Measurements from ENCODE around the gene CCDC61.

The CCDC61 gene

DNA sequence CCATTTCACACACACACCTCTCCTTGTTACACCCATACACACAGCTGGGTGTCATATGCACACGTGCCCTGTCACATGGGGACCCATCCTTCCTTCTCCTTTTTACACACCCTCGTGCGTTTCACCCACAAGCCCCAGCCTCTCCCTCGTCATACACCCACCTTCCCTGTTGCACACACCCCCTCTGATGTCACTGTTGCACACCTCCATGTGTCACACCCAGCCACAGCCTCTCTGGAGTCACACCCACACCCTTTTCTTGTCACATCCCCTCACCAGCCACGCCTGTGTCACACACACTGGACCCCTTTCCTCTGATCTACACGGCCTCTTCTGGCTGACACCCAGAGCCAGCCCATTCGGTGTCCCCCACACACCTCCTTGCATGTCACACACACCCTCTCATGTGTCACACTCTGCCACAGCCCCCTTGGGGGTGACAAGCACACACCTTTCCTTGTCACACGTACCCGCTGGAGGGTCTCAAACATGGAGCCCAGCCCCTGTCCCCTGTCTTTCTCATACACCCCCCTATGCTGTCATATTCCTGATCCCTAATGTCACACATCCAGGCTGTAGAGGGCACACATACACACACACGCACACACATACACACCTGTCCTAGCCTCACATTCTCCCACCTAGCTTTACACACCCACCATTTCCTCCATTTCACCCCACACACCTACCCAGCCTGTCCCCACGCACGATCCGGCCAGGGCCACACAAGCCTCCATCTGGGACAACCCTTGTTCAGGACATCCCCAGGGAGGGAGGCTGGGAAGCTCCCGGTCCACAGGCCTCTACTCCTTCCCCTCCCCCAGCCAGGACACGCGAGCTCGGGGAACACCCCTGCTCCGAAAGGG lies 23.0 kb upstream of the CCDC61 start:
- TF ChIP-seq, protein P1, sequence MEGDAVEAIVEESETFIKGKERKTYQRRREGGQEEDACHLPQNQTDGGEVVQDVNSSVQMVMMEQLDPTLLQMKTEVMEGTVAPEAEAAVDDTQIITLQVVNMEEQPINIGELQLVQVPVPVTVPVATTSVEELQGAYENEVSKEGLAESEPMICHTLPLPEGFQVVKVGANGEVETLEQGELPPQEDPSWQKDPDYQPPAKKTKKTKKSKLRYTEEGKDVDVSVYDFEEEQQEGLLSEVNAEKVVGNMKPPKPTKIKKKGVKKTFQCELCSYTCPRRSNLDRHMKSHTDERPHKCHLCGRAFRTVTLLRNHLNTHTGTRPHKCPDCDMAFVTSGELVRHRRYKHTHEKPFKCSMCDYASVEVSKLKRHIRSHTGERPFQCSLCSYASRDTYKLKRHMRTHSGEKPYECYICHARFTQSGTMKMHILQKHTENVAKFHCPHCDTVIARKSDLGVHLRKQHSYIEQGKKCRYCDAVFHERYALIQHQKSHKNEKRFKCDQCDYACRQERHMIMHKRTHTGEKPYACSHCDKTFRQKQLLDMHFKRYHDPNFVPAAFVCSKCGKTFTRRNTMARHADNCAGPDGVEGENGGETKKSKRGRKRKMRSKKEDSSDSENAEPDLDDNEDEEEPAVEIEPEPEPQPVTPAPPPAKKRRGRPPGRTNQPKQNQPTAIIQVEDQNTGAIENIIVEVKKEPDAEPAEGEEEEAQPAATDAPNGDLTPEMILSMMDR (IDR thresholded peaks at IDR 0.05; ENCODE audit: low read depth, low read length), result no peak
- TF ChIP-seq EZH2phosphoT487 (IDR thresholded peaks at IDR 0.05; ENCODE audit: low read depth), result no peak
- Histone ChIP-seq H3K27ac (ENCODE audit: low read length) (no peak overlapping the region), H3K79me2 (ENCODE audit: low read length) (no peaks in the 10 kb centered on the region), H3K27me3 (ENCODE audit: low read depth, low read length) (peaks cover 32% of the 10 kb centered on the region; the same call in 1 of the 2 replicates), H3K9me3 (ENCODE audit: insufficient read depth, low read length) (no peaks in the 10 kb centered on the region), H3K4me2 (ENCODE audit: low read length) (peak overlapping the region; percentile 9), H3K36me3 (replicated peaks; ENCODE audit: low read depth, low read length) (no peaks in the 10 kb centered on the region), H2AFZ (ENCODE audit: low read depth, low read length) (no peak overlapping the region; the same call in 1 of the 2 replicates), H3K4me1 (ENCODE audit: low read length) (peaks cover 5% of the 10 kb centered on the region), H3K9ac (ENCODE audit: low read length) (no peak overlapping the region), H3K4me3 (ENCODE audit: low read length) (no peak overlapping the region), H4K20me1 (ENCODE audit: insufficient read depth, low read length) (no peaks in the 10 kb centered on the region)

DNA sequence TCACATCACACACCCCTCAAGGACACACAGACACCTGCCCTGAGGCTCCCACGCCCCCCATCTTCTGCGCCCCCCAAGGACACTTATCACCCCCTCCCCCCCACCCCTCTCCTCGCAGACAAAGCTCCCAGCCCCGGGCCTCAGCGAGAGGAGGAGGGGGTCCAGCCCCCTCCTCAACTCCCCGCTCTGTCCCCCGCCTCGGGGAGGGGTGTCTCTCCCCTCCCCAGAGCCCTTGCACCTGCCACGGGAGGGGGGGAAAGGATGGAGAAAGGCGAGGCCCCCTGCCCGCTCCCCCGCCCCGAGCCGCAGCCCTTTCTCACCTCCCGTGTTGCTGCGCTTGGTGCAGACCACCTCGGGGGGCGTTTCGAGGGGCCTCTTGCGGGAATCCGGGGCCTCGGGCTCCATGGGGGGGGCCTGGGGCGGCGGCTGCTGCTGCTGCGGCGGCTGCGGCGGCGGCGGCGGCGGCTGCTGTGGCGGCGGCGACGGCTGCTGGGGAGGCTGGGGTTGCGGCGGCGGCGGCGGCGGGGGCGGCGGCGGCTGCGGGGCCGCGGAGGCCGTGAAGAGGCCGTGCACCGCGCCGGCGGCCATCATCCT lies 22.2 kb upstream of the CCDC61 start:
- H3K27me3 ChIP-seq (ENCODE audit: low read depth, low read length), result peaks cover 30% of the 10 kb centered on the region
- TF ChIP-seq EZH2phosphoT487 (IDR thresholded peaks at IDR 0.05; ENCODE audit: low read depth), result no peak
- TF ChIP-seq, protein P1 (IDR thresholded peaks at IDR 0.05; ENCODE audit: low read depth, low read length), result no peak
- H3K9me3 ChIP-seq (ENCODE audit: insufficient read depth, low read length), result no peaks in the 10 kb centered on the region
- no peak overlapping the region for H3K27ac ChIP-seq (ENCODE audit: low read length)
- no peaks in the 10 kb centered on the region for H3K36me3 ChIP-seq (replicated peaks; ENCODE audit: low read depth, low read length)
- no peaks in the 10 kb centered on the region for H3K79me2 ChIP-seq (ENCODE audit: low read length)
- H3K4me2 ChIP-seq (ENCODE audit: low read length), result no peak overlapping the region
- H4K20me1 ChIP-seq (ENCODE audit: insufficient read depth, low read length), result no peaks in the 10 kb centered on the region
- H3K4me3 ChIP-seq (ENCODE audit: low read length), result no peak overlapping the region
- H3K4me1 ChIP-seq (ENCODE audit: low read length), result peaks cover 5% of the 10 kb centered on the region
- no peak overlapping the region for H2AFZ ChIP-seq (ENCODE audit: low read depth, low read length)
- no peak overlapping the region for H3K9ac ChIP-seq (ENCODE audit: low read length)

DNA sequence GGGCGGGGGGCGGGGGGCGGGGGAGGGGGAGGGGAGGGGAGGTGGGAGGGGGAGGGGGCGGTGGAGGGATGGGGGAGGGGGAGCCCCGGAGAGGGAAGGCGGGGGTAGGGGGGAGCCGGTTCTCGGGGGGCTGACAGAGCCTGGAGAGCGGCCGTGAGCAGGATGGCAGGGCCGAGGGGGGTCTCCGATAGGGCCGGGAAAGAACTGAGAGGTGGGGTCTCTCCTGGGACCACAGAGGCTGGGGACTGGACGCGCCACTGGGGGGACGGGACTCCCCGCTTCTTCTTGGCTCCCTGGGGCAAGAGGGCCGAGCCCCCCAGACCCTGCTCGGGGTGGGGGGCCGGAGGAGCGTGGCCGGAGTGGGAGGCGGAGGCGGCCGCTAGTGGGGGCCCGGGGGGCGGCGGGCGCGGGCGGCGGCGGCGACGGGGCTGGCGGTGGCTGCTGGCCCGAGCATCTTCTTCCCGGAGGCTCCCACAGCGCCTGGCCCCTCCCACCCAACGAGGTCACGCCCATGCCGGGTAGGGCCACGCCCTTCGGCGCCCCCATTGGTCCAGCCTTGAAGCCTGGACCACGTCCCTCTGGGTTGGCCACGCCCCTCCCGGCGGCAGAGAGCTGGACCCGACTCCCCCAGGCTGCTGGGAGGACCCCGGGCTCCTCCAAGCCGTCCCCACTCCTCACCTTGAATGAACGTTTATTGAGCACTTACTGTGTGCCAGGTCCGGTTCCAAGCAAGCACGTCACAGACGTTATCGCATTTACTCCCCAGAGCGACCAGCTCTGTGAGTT lies 21.5 kb upstream of the CCDC61 start, which contains the start of gene NOVA2:
TSS of gene NOVA2 (minus strand) at position 313 of the 786 bp plus-strand sequence. CDS start 514 bp downstream, outside the sequence.
- Histone ChIP-seq H3K9me3 (ENCODE audit: insufficient read depth, low read length) (no peaks in the 10 kb centered on the region), H3K4me3 (ENCODE audit: low read length) (no peak within 1 kb of the TSS), H4K20me1 (ENCODE audit: insufficient read depth, low read length) (no peaks in the 10 kb centered on the region), H2AFZ (ENCODE audit: low read depth, low read length) (no peak within 1 kb of the TSS), H3K36me3 (replicated peaks; ENCODE audit: low read depth, low read length) (no peaks in the 10 kb centered on the region), H3K9ac (ENCODE audit: low read length) (no peak within 1 kb of the TSS), H3K4me1 (ENCODE audit: low read length) (peaks cover 5% of the 10 kb centered on the region), H3K27me3 (ENCODE audit: low read depth, low read length) (peaks cover 28% of the 10 kb centered on the region), H3K79me2 (ENCODE audit: low read length) (no peaks in the 10 kb centered on the region), H3K4me2 (ENCODE audit: low read length) (no peak within 1 kb of the TSS), H3K27ac (ENCODE audit: low read length) (no peak within 1 kb of the TSS)
- TF ChIP-seq, protein P1 (IDR thresholded peaks at IDR 0.05; ENCODE audit: low read depth, low read length), result no peak
- TF ChIP-seq EZH2phosphoT487 (IDR thresholded peaks at IDR 0.05; ENCODE audit: low read depth), result no peak

Measured in OCI-LY3 (cell line).